Karpas-422 (cell line): Measurements from ENCODE around the gene DTD1. TPM values are rescaled to one million over a fixed set of nuclear protein-coding genes. Genes with fewer than 3 reads are reported as not detected.

Source experiments
- DNase-seq: peaks from one replicate; pipeline ENCODE4 v3.0.0-alpha.2; 2015
- H2AFZ ChIP-seq: fragments of 200-600 bp; sonication (generic); 2 replicates; pipeline ENCODE4 v1.6.1; 2014; ENCODE audit warnings: antibody characterized with exemption, low read length, mixed read lengths
- H3K27ac ChIP-seq: fragments of 200-600 bp; sonication (generic); 2 replicates; pipeline ENCODE4 v1.5.1; 2014; ENCODE audit warnings: mild to moderate bottlenecking, low read length, moderate library complexity
- H3K27me3 ChIP-seq: fragments of 200-600 bp; sonication (generic); 2 replicates; pipeline ENCODE4 v1.6.1; 2014; ENCODE audit warnings: low read length, mixed read lengths
- H3K36me3 ChIP-seq: fragments of 200-600 bp; sonication (generic); 2 replicates; pipeline ENCODE4 v1.6.1; 2014; ENCODE audit warnings: low read length, mixed read lengths; ENCODE audit not compliant: insufficient read depth
- H3K4me1 ChIP-seq: fragments of 200-600 bp; sonication (generic); 2 replicates; pipeline ENCODE4 v1.6.1; 2014; ENCODE audit warnings: mild to moderate bottlenecking, low read length, mixed read lengths
- H3K4me2 ChIP-seq: fragments of 200-600 bp; sonication (generic); 2 replicates; pipeline ENCODE4 v1.6.1; 2014; ENCODE audit warnings: low read length, low read depth, mild to moderate bottlenecking; ENCODE audit not compliant: poor library complexity, severe bottlenecking
- H3K4me3 ChIP-seq: fragments of 200-600 bp; sonication (generic); 2 replicates; pipeline ENCODE4 v1.5.1; 2014; ENCODE audit warnings: mild to moderate bottlenecking, antibody characterized with exemption, low read length, mixed read lengths
- H3K79me2 ChIP-seq: fragments of 200-600 bp; sonication (generic); 2 replicates; pipeline ENCODE4 v1.6.1; 2014; ENCODE audit warnings: mild to moderate bottlenecking, low read length, mixed read lengths
- H3K9ac ChIP-seq: fragments of 200-600 bp; sonication (generic); 2 replicates; pipeline ENCODE4 v1.6.0; 2014; ENCODE audit warnings: low read length
- H3K9me2 ChIP-seq: fragments of 200-600 bp; sonication (generic), shearing (Covaris generic); replicated peaks from 2 replicates; pipeline ENCODE4 v1.6.0; 2014; ENCODE audit warnings: mild to moderate bottlenecking, low read length, moderate library complexity; ENCODE audit not compliant: insufficient read depth
- H3K9me3 ChIP-seq: fragments of 300-700, 200-600 bp; sonication (generic); 2 replicates; pipeline ENCODE4 v1.6.1; 2014; ENCODE audit warnings: low read length, mixed read lengths
- H4K20me1 ChIP-seq: fragments of 200-600 bp; sonication (generic); 2 replicates; pipeline ENCODE4 v1.6.1; 2014; ENCODE audit warnings: mild to moderate bottlenecking, antibody characterized with exemption, low read length, low read depth; ENCODE audit not compliant: insufficient read depth
- total RNA-seq: library from RNA; depleted of rRNA; stranded (reverse); fragments of >200 nt; shearing (Covaris generic); gene quantifications from 2 replicates; pipeline ENCODE4 v1.2.3, GENCODE V29; 2014; ENCODE audit warnings: low replicate concordance

DTD1 gene
- total RNA-seq, 1 experiment from 2014 or later = 84.9 TPM

GRCh38 chr20:18718129-18718528 lies 130.3 kb downstream of the DTD1 start:
- Histone ChIP-seq H3K9ac (no peak overlapping the region), H4K20me1 (peaks cover 26% of the 10 kb centered on the region; the same call in 1 of the 2 replicates), H3K27me3 (no peaks in the 10 kb centered on the region), H3K4me3 (no peak overlapping the region), H3K9me2 (no peaks in the 10 kb centered on the region), H3K9me3 (no peaks in the 10 kb centered on the region), H3K79me2 (no peaks in the 10 kb centered on the region), H3K36me3 (no peaks in the 10 kb centered on the region), H3K4me1 (no peaks in the 10 kb centered on the region), H2AFZ (no peak overlapping the region), H3K27ac (no peak overlapping the region), H3K4me2 (no peak overlapping the region)
- DNase-seq = no peak

GRCh38 chr20:18719426-18719825 lies 131.6 kb downstream of the DTD1 start:
- H3K4me3 ChIP-seq = no peak overlapping the region
- H3K4me1 ChIP-seq = no peaks in the 10 kb centered on the region
- no peak overlapping the region for H2AFZ ChIP-seq
- no peak overlapping the region for H3K27ac ChIP-seq
- H3K4me2 ChIP-seq = no peak overlapping the region
- H3K27me3 ChIP-seq = no peaks in the 10 kb centered on the region
- no peak overlapping the region for H3K9ac ChIP-seq
- H3K9me2 ChIP-seq = no peaks in the 10 kb centered on the region
- no peak for DNase-seq
- peaks cover 33% of the 10 kb centered on the region for H4K20me1 ChIP-seq
- H3K36me3 ChIP-seq = no peaks in the 10 kb centered on the region
- H3K79me2 ChIP-seq = no peaks in the 10 kb centered on the region
- H3K9me3 ChIP-seq = no peaks in the 10 kb centered on the region

- Histone ChIP-seq H3K9ac (no peak overlapping the region), H3K4me3 (no peak overlapping the region), H3K36me3 (no peaks in the 10 kb centered on the region), H3K27ac (no peak overlapping the region), H3K9me2 (no peaks in the 10 kb centered on the region), H3K27me3 (no peaks in the 10 kb centered on the region), H3K9me3 (no peaks in the 10 kb centered on the region), H4K20me1 (peaks cover 32% of the 10 kb centered on the region), H3K4me1 (no peaks in the 10 kb centered on the region), H3K79me2 (no peaks in the 10 kb centered on the region), H3K4me2 (no peak overlapping the region), H2AFZ (no peak overlapping the region)
- DNase-seq = no peak
These were observed 133.8 kb downstream of the DTD1 start for GRCh38 chr20:18721551-18722115.

- no peak overlapping the region for H3K27ac ChIP-seq
- H3K4me3 ChIP-seq = no peak overlapping the region
- peaks cover 6% of the 10 kb centered on the region for H3K4me1 ChIP-seq
- no peak overlapping the region for H3K4me2 ChIP-seq
- no peak for DNase-seq
- no peaks in the 10 kb centered on the region for H3K27me3 ChIP-seq
- no peaks in the 10 kb centered on the region for H3K79me2 ChIP-seq
- no peaks in the 10 kb centered on the region for H3K36me3 ChIP-seq
- no peak overlapping the region for H2AFZ ChIP-seq
- H3K9me2 ChIP-seq = no peaks in the 10 kb centered on the region
- H4K20me1 ChIP-seq = peaks cover 39% of the 10 kb centered on the region
- no peak overlapping the region for H3K9ac ChIP-seq
- H3K9me3 ChIP-seq = no peaks in the 10 kb centered on the region
These were observed 134.5 kb downstream of the DTD1 start for GRCh38 chr20:18722371-18722770.

GRCh38 chr20:18724077-18724476 lies 136.2 kb downstream of the DTD1 start:
- Histone ChIP-seq H4K20me1 (peaks cover 54% of the 10 kb centered on the region), H3K27ac (no peak overlapping the region), H3K4me2 (no peak overlapping the region), H3K9me2 (no peaks in the 10 kb centered on the region), H3K9ac (no peak overlapping the region), H3K9me3 (no peaks in the 10 kb centered on the region), H3K4me1 (peaks cover 23% of the 10 kb centered on the region), H3K36me3 (no peaks in the 10 kb centered on the region), H2AFZ (no peak overlapping the region), H3K4me3 (no peak overlapping the region), H3K79me2 (no peaks in the 10 kb centered on the region), H3K27me3 (no peaks in the 10 kb centered on the region)
- DNase-seq = no peak

GRCh38 chr20:18724788-18725464 lies 137.1 kb downstream of the DTD1 start:
- H4K20me1 ChIP-seq = peaks cover 63% of the 10 kb centered on the region
- H3K27me3 ChIP-seq = no peaks in the 10 kb centered on the region
- no peak for DNase-seq
- no peak overlapping the region for H3K9ac ChIP-seq
- no peak overlapping the region for H3K4me2 ChIP-seq
- no peaks in the 10 kb centered on the region for H3K9me3 ChIP-seq
- H3K4me3 ChIP-seq = no peak overlapping the region
- no peaks in the 10 kb centered on the region for H3K36me3 ChIP-seq
- H3K79me2 ChIP-seq = no peaks in the 10 kb centered on the region
- H3K4me1 ChIP-seq = peaks cover 31% of the 10 kb centered on the region
- H2AFZ ChIP-seq = no peak overlapping the region
- no peak overlapping the region for H3K27ac ChIP-seq
- no peaks in the 10 kb centered on the region for H3K9me2 ChIP-seq

- Histone ChIP-seq H3K9me3 (no peaks in the 10 kb centered on the region), H3K27ac (no peak overlapping the region), H4K20me1 (peaks cover 74% of the 10 kb centered on the region), H2AFZ (no peak overlapping the region), H3K27me3 (no peaks in the 10 kb centered on the region), H3K9ac (no peak overlapping the region), H3K9me2 (no peaks in the 10 kb centered on the region), H3K4me2 (no peak overlapping the region), H3K4me1 (peaks cover 32% of the 10 kb centered on the region), H3K4me3 (no peak overlapping the region), H3K79me2 (peaks cover 5% of the 10 kb centered on the region; the same call in 1 of the 2 replicates), H3K36me3 (no peaks in the 10 kb centered on the region)
- DNase-seq = no peak
These were observed 139.2 kb downstream of the DTD1 start for GRCh38 chr20:18727032-18727508.

GRCh38 chr20:18728165-18728869 lies 140.5 kb downstream of the DTD1 start:
- Histone ChIP-seq H3K27me3 (no peaks in the 10 kb centered on the region), H3K79me2 (peaks cover 5% of the 10 kb centered on the region; the same call in 1 of the 2 replicates), H3K9ac (no peak overlapping the region; the same call in 1 of the 2 replicates), H3K9me3 (no peaks in the 10 kb centered on the region), H2AFZ (no peak overlapping the region), H4K20me1 (peaks cover 71% of the 10 kb centered on the region), H3K27ac (no peak overlapping the region), H3K36me3 (no peaks in the 10 kb centered on the region), H3K9me2 (no peaks in the 10 kb centered on the region), H3K4me2 (peak overlapping the region; percentile 67), H3K4me1 (peaks cover 32% of the 10 kb centered on the region), H3K4me3 (peak overlapping the region; percentile 31)
- peak; percentile 82 for DNase-seq
